LNCaP clone FGC (cell line): ENCODE results near the gene PACS2.

Source experiments
- DNase-seq: peaks from one replicate; pipeline ENCODE4 v3.0.0-alpha.2; 2011; ENCODE audit warnings: low read depth
- H3K4me3 ChIP-seq: 2 replicates; pipeline ENCODE4 v1.5.1; 2011; ENCODE audit warnings: mild to moderate bottlenecking, low read depth, low read length, control low read depth
- CTCF ChIP-seq: IDR thresholded peaks from 2 replicates; pipeline ENCODE4 v1.5.1; 2012; ENCODE audit warnings: mild to moderate bottlenecking; ENCODE audit not compliant: control insufficient read depth, insufficient read depth; ENCODE audit errors: extremely low read depth

The PACS2 gene

DNA sequence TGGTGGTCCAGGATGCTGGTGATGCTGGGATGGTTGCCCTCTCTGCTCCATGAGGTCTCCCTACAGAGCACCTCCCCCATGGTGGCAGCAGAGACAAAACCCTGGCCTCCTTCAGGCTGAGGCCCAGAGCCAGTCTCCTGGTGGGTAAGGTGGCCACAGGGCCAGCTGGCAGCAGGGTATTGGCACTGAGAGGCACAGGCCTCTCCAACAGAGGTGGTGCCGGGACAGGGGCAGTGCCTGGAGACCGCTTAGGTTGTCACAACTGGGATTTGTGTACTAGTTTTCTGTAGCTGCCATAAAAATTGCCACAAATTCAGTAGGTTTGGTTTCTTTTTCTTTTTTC, 99.0 kb downstream of the PACS2 start:
- DNase-seq: no peak
- no peak for TF ChIP-seq CTCF
- no peak overlapping the region for H3K4me3 ChIP-seq

DNA sequence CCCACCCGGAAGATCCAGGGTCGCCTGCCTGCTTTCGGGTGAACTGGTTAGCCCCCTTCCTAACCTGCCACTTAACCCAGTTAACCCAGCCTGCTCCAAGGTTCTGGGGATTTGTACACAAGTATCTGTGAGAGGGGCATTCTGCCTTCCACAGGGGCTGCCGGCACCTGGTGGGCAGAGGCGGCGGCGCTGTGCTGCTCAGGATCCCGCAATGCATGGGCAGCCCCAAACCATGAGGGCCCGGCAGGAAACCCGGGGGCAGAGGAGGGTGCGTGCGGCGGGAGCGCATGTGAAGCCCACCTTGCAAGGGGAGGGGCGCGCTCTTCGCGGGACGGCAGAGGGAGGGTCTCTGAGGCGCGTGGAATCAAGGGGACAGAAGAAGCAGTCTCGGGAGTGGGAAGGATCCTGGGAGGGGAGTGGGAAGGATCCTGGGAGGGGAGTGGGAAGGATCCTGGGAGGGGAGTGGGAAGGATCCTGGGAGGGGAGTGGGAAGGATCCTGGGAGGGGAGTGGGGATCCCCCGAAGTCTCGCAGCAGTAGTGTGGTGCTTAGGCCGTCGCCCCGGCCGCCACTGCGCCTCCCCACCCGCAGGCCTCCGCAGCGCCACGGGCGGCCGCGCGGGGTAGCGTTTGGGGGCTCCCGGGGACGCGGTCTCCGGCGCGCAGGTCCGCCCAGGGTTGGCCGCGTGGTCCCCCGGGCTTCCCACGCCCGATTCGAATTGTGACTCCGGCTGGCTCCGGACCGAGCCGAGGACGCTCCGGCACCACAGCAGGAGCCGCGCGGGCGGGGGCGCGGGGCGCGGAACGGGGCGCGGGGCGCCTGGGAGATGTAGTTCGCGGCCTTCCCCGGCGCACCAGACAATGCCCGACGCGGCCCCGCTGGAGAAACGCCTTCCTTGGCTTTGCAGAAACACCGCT, 100.2 kb downstream of the PACS2 start:
- H3K4me3 ChIP-seq: peak overlapping the region; percentile 36
- peak; percentile 68 for TF ChIP-seq CTCF
- no peak for DNase-seq

- peak overlapping the region; percentile 36; the same call in 1 of the 2 replicates for H3K4me3 ChIP-seq
- no peak for DNase-seq
- TF ChIP-seq CTCF: no peak
Observed at GRCh38 chr14:105415481-105416428, 101.2 kb downstream of the PACS2 start.

DNA sequence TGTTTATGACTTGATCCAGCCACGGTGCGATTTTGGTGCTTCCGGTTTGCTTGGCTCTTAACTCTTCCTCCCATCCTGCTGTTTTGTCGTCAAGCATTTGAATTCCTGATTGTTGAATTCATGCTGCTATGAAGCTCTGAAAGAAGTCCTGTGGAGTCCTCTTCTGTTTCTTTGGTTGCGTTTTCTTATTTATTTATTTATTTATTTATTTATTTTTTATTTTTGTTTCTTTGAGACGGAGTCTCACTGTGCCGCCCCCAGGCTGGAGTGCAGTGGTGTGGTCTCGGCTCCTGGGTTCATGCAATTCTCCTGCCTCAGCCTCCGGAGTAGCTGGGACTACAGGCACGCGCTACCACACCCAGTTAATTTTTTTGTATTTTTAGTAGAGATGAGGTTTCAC, 102.1 kb downstream of the PACS2 start:
- no peak overlapping the region for H3K4me3 ChIP-seq
- DNase-seq: no peak
- no peak for TF ChIP-seq CTCF

DNA sequence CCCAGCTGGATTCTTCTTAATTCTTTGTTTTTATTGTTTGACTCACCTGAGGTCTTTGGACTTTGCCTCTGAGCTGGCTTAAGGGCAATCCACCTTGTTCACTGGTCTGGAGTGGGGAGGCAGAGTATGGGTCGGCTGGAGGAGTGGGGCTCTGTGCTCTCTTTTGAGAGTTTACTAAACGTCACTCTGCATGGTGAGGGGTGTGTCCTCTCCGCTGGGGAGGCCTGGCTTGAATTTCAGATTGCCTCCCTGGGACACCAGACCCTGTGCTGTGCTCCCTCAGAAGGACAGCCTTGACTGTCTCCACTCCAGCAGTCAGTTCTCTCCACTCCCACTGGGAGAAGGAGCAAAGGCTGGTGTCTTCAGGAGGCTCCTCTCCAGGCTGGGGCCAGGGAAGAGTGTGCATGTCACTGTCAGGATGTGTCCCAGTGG, 103.2 kb downstream of the PACS2 start:
- DNase-seq: no peak
- H3K4me3 ChIP-seq: no peak overlapping the region
- TF ChIP-seq CTCF: no peak

DNA sequence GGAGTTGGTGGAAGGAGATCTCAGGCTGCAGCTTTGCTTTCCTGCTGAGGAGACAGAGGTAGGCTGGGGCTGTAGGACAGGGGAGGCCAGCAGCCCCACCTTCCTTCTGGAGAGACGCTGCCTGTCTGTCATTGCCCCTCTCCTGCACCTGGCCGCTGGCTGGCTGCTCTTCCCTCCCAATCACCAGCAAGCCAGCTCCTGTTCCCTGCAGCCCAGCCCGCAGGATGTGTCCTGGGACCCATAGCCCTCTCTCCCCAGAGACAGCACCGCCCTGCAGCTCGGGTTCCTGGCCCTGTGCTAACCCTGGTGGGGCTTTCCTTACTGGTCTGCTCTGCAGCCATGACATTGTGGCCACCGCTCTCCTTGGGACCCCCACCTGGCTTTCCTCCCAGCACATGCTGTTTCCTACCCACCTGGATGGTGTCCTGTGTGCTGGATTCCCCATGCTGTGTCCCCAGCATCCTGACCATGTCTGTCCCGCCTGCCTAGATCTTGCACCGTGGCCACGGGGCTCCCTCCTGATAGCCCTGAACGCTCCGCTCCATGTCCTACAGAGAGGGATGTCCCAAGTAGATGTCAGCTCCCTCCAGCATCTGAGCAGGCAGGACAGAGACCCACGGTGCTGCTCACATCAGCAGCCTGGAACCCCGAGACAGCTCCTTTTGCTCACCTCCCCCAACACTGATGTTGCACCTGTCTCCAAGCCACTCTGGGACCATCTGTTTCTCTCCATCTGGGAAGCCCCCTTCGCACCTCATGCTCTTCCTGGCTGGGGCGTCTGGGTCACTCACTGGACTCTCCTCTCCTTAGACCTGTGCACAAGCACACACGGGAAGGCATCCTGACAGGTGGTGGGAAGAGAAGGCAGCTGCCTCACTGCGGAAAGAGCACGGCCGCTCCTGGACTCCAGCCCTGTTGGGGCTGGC, 104.0 kb downstream of the PACS2 start:
- no peak for DNase-seq
- no peak for TF ChIP-seq CTCF
- H3K4me3 ChIP-seq: peak overlapping the region; percentile 76
